Measurements from ENCODE around the gene KIFAP3. TPM values are rescaled to one million over a fixed set of nuclear protein-coding genes. Genes with fewer than 3 reads are reported as not detected.

The KIFAP3 gene
- total RNA-seq, 1 experiment from 2014 or later = 3.8 TPM

GRCh38 chr1:169970114-169970513 lies 104.4 kb downstream of the KIFAP3 start:
- no peak overlapping the region for H4K8ac ChIP-seq (replicated peaks; ENCODE audit: insufficient read length, low read depth, low read length)
- no peak overlapping the region for H3K4me2 ChIP-seq (ENCODE audit: insufficient read depth, insufficient read length, low read length)
- H3K27me3 ChIP-seq (ENCODE audit: insufficient read depth, low read length) = no peaks in the 10 kb centered on the region
- no peak overlapping the region for H3K56ac ChIP-seq (ENCODE audit: insufficient read length, low read depth, low read length)
- Mint-ChIP-seq H3K27ac (no peak overlapping the region), H3K27me3 (ENCODE audit: low read depth) (no peaks in the 10 kb centered on the region), H3K4me3 (no peak overlapping the region), H3K36me3 (ENCODE audit: insufficient read depth in 1 of 3, low read depth in 3 of 3) (no peaks in the 10 kb centered on the region), H3K4me1 (no peaks in the 10 kb centered on the region), H3K9me3 (no peaks in the 10 kb centered on the region)
- no peaks in the 10 kb centered on the region for H3K79me2 ChIP-seq (ENCODE audit: insufficient read depth, low read length)
- no peak overlapping the region for H3K18ac ChIP-seq (ENCODE audit: insufficient read length, low read depth, low read length)
- H3K14ac ChIP-seq (ENCODE audit: insufficient read depth, low read length) = no peak overlapping the region
- DNase-seq = no peak
- no peaks in the 10 kb centered on the region for H3K9me3 ChIP-seq (ENCODE audit: control insufficient read depth, low read depth, low read length)
- no peak for TF ChIP-seq CTCF (conservative IDR thresholded peaks at IDR 0.05)
- H2BK12ac ChIP-seq (ENCODE audit: insufficient read length, low read depth, low read length) = no peak overlapping the region
- no peak overlapping the region for H2BK20ac ChIP-seq (ENCODE audit: low read depth, low read length, poor library complexity, severe bottlenecking)
- no peak overlapping the region for H2BK120ac ChIP-seq (ENCODE audit: low read depth, low read length, poor library complexity, severe bottlenecking)
- H2BK5ac ChIP-seq (ENCODE audit: insufficient read length, low read length) = no peak overlapping the region
- H3K23me2 ChIP-seq (ENCODE audit: insufficient read length, low read depth, low read length, poor library complexity, severe bottlenecking) = no peaks in the 10 kb centered on the region
- no peak overlapping the region for H3K23ac ChIP-seq (ENCODE audit: insufficient read length, low read depth, low read length)
- H3T11ph ChIP-seq (ENCODE audit: low read length) = no peak overlapping the region
- no peaks in the 10 kb centered on the region for H3K79me1 ChIP-seq (ENCODE audit: insufficient read depth, low read depth, low read length, poor library complexity, severe bottlenecking)
- no peak overlapping the region for H3K27ac ChIP-seq (ENCODE audit: insufficient read length, low read depth, low read length)
- H2BK15ac ChIP-seq (ENCODE audit: low read depth, low read length) = no peak overlapping the region
- H3K4me1 ChIP-seq (ENCODE audit: insufficient read depth, low read length) = no peaks in the 10 kb centered on the region
- no peaks in the 10 kb centered on the region for H4K20me1 ChIP-seq (ENCODE audit: control insufficient read depth, insufficient read depth, insufficient read length)
- no CpG with 5 or more reads among the region's 2 CpGs for WGBS (ENCODE audit: extremely low coverage, insufficient read length, low lambda C conversion rate)
- H4K5ac ChIP-seq (ENCODE audit: insufficient read length, low read depth, low read length) = no peak overlapping the region
- no peak overlapping the region for H3K4ac ChIP-seq (ENCODE audit: low read depth, low read length)
- no peak overlapping the region for H4K91ac ChIP-seq (ENCODE audit: insufficient read length, low read depth, low read length)
- H2AK5ac ChIP-seq (ENCODE audit: insufficient read length, low read length) = no peak overlapping the region
- no peak overlapping the region for H2AFZ ChIP-seq (ENCODE audit: low read length)
- H3K9ac ChIP-seq (ENCODE audit: extremely low read depth, insufficient read length, low read length) = no peak overlapping the region

Data from H9 (cell line).